OCI-LY3 (cell line): ENCODE results near the gene PITPNC1.

ENCODE experiments used
- CTCF ChIP-seq: fragments of 200-600, 300-600 bp; sonication (generic); IDR thresholded peaks from 2 replicates; pipeline ENCODE4 v1.5.1; 2014; ENCODE audit warnings: antibody characterized with exemption, low read length, low read depth
- EZH2phosphoT487 ChIP-seq: fragments of 200-600 bp; shearing (Covaris generic); IDR thresholded peaks from 2 replicates; pipeline ENCODE4 v1.6.1; 2018; ENCODE audit warnings: antibody characterized with exemption, mixed run types, low read depth

- no peak for TF ChIP-seq CTCF
- TF ChIP-seq EZH2phosphoT487 = no peak
Measured at GRCh38 chr17:67585077-67585602, 208.1 kb downstream of the PITPNC1 start.
